Left ventricle myocardium inferior (tissue), 1 donor: ENCODE measurements around the gene FES. TPM values are rescaled to one million over a fixed set of nuclear protein-coding genes. Genes with fewer than 3 reads are reported as not detected.

Experiments used
- DNase-seq: peaks from one replicate; pipeline ENCODE4 v3.0.0-alpha.2; 2020
- H3K27ac ChIP-seq: fragments of 200-600 bp; replicated peaks from 2 replicates; pipeline ENCODE4 v1.8.0; 2021
- H3K27me3 ChIP-seq: fragments of 200-600 bp; 2 replicates; pipeline ENCODE4 v1.8.0; 2021; ENCODE audit warnings: low read depth
- H3K36me3 ChIP-seq: fragments of 200-600 bp; 2 replicates; pipeline ENCODE4 v1.8.0; 2021
- H3K4me1 ChIP-seq: fragments of 200-600 bp; 2 replicates; pipeline ENCODE4 v1.8.0; 2021
- H3K4me3 ChIP-seq: fragments of 200-600 bp; 2 replicates; pipeline ENCODE4 v1.8.0; 2021; ENCODE audit warnings: mild to moderate bottlenecking, moderate library complexity
- H3K9me3 ChIP-seq: fragments of 200-600 bp; replicated peaks from 2 replicates; pipeline ENCODE4 v1.8.0; 2021
- CTCF ChIP-seq: fragments of 200-600 bp; IDR thresholded peaks from 2 replicates; pipeline ENCODE4 v1.8.0; 2021; ENCODE audit warnings: antibody characterized with exemption, mild to moderate bottlenecking, borderline replicate concordance
- intact Hi-C: fragments of 100-400 bp; cut with micrococcal nuclease; formaldehyde crosslinking; loops from one replicate; pipeline ENCODE4 v1.11.0; 2022
- total RNA-seq: library from RNA; stranded (reverse); fragmentation: NEBNext Ultra II Directional; extraction: Animal tissue kit (Norgen Biotek cat#: 25700); gene quantifications from one replicate; pipeline ENCODE4 v1.2.1, GENCODE V29; 2021
- donor health status: DM: no; HTN: yes; CAD: no; lungs with severe emphysema.

Gene FES
- total RNA-seq, 1 donor from 2014 or later, result 11.9 TPM

- no peak for DNase-seq
- Histone ChIP-seq H3K4me1 (peaks cover 83% of the 10 kb centered on the region), H3K4me3 (no peak overlapping the region), H3K27me3 (no peaks in the 10 kb centered on the region), H3K36me3 (peaks cover 46% of the 10 kb centered on the region), H3K9me3 (no peaks in the 10 kb centered on the region), H3K27ac (no peak overlapping the region)
- no peak for TF ChIP-seq CTCF
- intact Hi-C loops, result no loop called here
These were observed 20.4 kb downstream of the FES start for GRCh38 chr15:90904746-90905145.

GRCh38 chr15:90905306-90906180 is 21.2 kb downstream of the FES start:
- no peaks in the 10 kb centered on the region for H3K9me3 ChIP-seq
- TF ChIP-seq CTCF, result no peak
- H3K27me3 ChIP-seq, result no peaks in the 10 kb centered on the region
- H3K4me1 ChIP-seq, result peaks cover 87% of the 10 kb centered on the region
- H3K36me3 ChIP-seq, result peaks cover 54% of the 10 kb centered on the region
- intact Hi-C loops, result no loop called here
- no peak for DNase-seq
- no peak overlapping the region for H3K4me3 ChIP-seq
- H3K27ac ChIP-seq, result peak overlapping the region; percentile 86

- H3K4me1 ChIP-seq, result peaks cover 85% of the 10 kb centered on the region
- H3K27ac ChIP-seq, result peak overlapping the region; percentile 86
These were observed 22.0 kb downstream of the FES start for GRCh38 chr15:90906181-90906849.

GRCh38 chr15:90907051-90907660 is 22.9 kb downstream of the FES start:
- peaks cover 70% of the 10 kb centered on the region for H3K36me3 ChIP-seq

More at GRCh38 chr15:90906181-90906849, 22.0 kb downstream of the FES start:
- peaks cover 62% of the 10 kb centered on the region for H3K36me3 ChIP-seq
- no peak overlapping the region for H3K4me3 ChIP-seq
- no peaks in the 10 kb centered on the region for H3K27me3 ChIP-seq
- no peak for DNase-seq
- TF ChIP-seq CTCF, result no peak
- no peaks in the 10 kb centered on the region for H3K9me3 ChIP-seq
- intact Hi-C loops, result no loop called here

More at GRCh38 chr15:90907051-90907660, 22.9 kb downstream of the FES start:
- Histone ChIP-seq H3K27me3 (no peaks in the 10 kb centered on the region), H3K4me1 (peaks cover 76% of the 10 kb centered on the region), H3K27ac (peak overlapping the region; percentile 86), H3K4me3 (no peak overlapping the region), H3K9me3 (no peaks in the 10 kb centered on the region)
- no peak for DNase-seq
- intact Hi-C loops, result no loop called here
- TF ChIP-seq CTCF, result no peak
